ENCODE measurements around the gene PDLIM3.
"Not testable (repeated sequence)": the region's sequence is repeated elsewhere in the genome, so short reads cannot be mapped to it uniquely, and the experiment has no call there.

GRCh38 chr4:185511243-185511642, 24.1 kb downstream of the PDLIM3 start:
- TF ChIP-seq ZNF644 (tag; IDR thresholded peaks at IDR 0.05; ENCODE audit: low read depth); SNRNP70 (optimal IDR thresholded peaks at IDR 0.05; ENCODE audit: low read depth, low read length); GTF2A2 (tag; IDR thresholded peaks at IDR 0.05); KAT8 (IDR thresholded peaks at IDR 0.05; ENCODE audit: low read depth); STAT5A (IDR thresholded peaks at IDR 0.05; ENCODE audit: borderline replicate concordance, low read length); HNRNPH1 (optimal IDR thresholded peaks at IDR 0.05; ENCODE audit: low read depth, low read length); ZZZ3 (IDR thresholded peaks at IDR 0.05); ZNF551 (CRISPR knock-in tag; IDR thresholded peaks at IDR 0.05); POLR2AphosphoS2 (IDR thresholded peaks at IDR 0.05; ENCODE audit: low read length): not testable (repeated sequence)
- TF ChIP-seq, protein P1, sequence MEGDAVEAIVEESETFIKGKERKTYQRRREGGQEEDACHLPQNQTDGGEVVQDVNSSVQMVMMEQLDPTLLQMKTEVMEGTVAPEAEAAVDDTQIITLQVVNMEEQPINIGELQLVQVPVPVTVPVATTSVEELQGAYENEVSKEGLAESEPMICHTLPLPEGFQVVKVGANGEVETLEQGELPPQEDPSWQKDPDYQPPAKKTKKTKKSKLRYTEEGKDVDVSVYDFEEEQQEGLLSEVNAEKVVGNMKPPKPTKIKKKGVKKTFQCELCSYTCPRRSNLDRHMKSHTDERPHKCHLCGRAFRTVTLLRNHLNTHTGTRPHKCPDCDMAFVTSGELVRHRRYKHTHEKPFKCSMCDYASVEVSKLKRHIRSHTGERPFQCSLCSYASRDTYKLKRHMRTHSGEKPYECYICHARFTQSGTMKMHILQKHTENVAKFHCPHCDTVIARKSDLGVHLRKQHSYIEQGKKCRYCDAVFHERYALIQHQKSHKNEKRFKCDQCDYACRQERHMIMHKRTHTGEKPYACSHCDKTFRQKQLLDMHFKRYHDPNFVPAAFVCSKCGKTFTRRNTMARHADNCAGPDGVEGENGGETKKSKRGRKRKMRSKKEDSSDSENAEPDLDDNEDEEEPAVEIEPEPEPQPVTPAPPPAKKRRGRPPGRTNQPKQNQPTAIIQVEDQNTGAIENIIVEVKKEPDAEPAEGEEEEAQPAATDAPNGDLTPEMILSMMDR (IDR thresholded peaks at IDR 0.05 in 2 of 3, conservative IDR thresholded peaks at IDR 0.05 in 1 of 3; ENCODE audit: insufficient read depth in 2 of 3, low read depth in 1 of 3, low read length in 3 of 3) = not testable (repeated sequence)

Measured in K562 (cell line).